ENCODE measurements around the gene SLC16A11. TPM values are rescaled to one million over a fixed set of nuclear protein-coding genes. Genes with fewer than 3 reads are reported as not detected.
A peak's percentile ranks its signal among the peaks of the same experiment; 100 is the strongest.

The SLC16A11 gene
- total RNA-seq, 1 donor from 2014 or later, result not detected

GRCh38 chr17:7019839-7020519, 23.9 kb downstream of the SLC16A11 start:
- no peak for DNase-seq (ENCODE audit: low read depth)
- TF ChIP-seq CTCF (IDR thresholded peaks at IDR 0.05; ENCODE audit: insufficient read depth, low read length, poor library complexity, severe bottlenecking), result no peak
- Histone ChIP-seq H3K36me3 (ENCODE audit: control insufficient read depth, insufficient read depth, low read length) (no peaks in the 10 kb centered on the region), H3K27me3 (ENCODE audit: control insufficient read depth, insufficient read depth, low read length) (peaks cover 17% of the 10 kb centered on the region), H3K4me3 (ENCODE audit: low read depth, low read length) (peak overlapping the region; percentile 17)

- TF ChIP-seq CTCF (IDR thresholded peaks at IDR 0.05; ENCODE audit: insufficient read depth, low read length, poor library complexity, severe bottlenecking), result no peak
- peaks cover 17% of the 10 kb centered on the region for H3K27me3 ChIP-seq (ENCODE audit: control insufficient read depth, insufficient read depth, low read length)
- no peak for DNase-seq (ENCODE audit: low read depth)
- H3K36me3 ChIP-seq (ENCODE audit: control insufficient read depth, insufficient read depth, low read length), result no peaks in the 10 kb centered on the region
- no peak overlapping the region for H3K4me3 ChIP-seq (ENCODE audit: low read depth, low read length)
Measured at GRCh38 chr17:7019367-7019766, 24.5 kb downstream of the SLC16A11 start.

GRCh38 chr17:7018331-7018964, 25.4 kb downstream of the SLC16A11 start:
- DNase-seq (ENCODE audit: low read depth), result no peak
- no peak overlapping the region for H3K4me3 ChIP-seq (ENCODE audit: low read depth, low read length)
- TF ChIP-seq CTCF (IDR thresholded peaks at IDR 0.05; ENCODE audit: insufficient read depth, low read length, poor library complexity, severe bottlenecking), result no peak

GRCh38 chr17:7017827-7018200, 26.1 kb downstream of the SLC16A11 start:
- Histone ChIP-seq H3K4me3 (ENCODE audit: low read depth, low read length) (no peak overlapping the region), H3K36me3 (ENCODE audit: control insufficient read depth, insufficient read depth, low read length) (peaks cover 1% of the 10 kb centered on the region), H3K27me3 (ENCODE audit: control insufficient read depth, insufficient read depth, low read length) (peaks cover 9% of the 10 kb centered on the region)
- no peak for TF ChIP-seq CTCF (IDR thresholded peaks at IDR 0.05; ENCODE audit: insufficient read depth, low read length, poor library complexity, severe bottlenecking)
- no peak for DNase-seq (ENCODE audit: low read depth)

More at GRCh38 chr17:7018331-7018964, 25.4 kb downstream of the SLC16A11 start:
- H3K36me3 ChIP-seq (ENCODE audit: control insufficient read depth, insufficient read depth, low read length), result peaks cover 1% of the 10 kb centered on the region
- peaks cover 15% of the 10 kb centered on the region for H3K27me3 ChIP-seq (ENCODE audit: control insufficient read depth, insufficient read depth, low read length)

GRCh38 chr17:7016886-7017826, 26.7 kb downstream of the SLC16A11 start:
- Histone ChIP-seq H3K27me3 (ENCODE audit: control insufficient read depth, insufficient read depth, low read length) (peaks cover 2% of the 10 kb centered on the region), H3K36me3 (ENCODE audit: control insufficient read depth, insufficient read depth, low read length) (peaks cover 1% of the 10 kb centered on the region), H3K4me3 (ENCODE audit: low read depth, low read length) (no peak overlapping the region)
- DNase-seq (ENCODE audit: low read depth), result no peak
- TF ChIP-seq CTCF (IDR thresholded peaks at IDR 0.05; ENCODE audit: insufficient read depth, low read length, poor library complexity, severe bottlenecking), result no peak
